AG08396 (cell line): Measurements from ENCODE around the gene C5AR1.
"Not testable (repeated sequence)": the region's sequence is repeated elsewhere in the genome, so short reads cannot be mapped to it uniquely, and the experiment has no call there.

Experiments
- DNase-seq: peaks from one replicate; pipeline ENCODE4 v3.0.0; 2012; ENCODE audit warnings: low spot score, mixed read lengths

C5AR1 gene

GRCh38 chr19:47365455-47365854 is 55.8 kb downstream of the C5AR1 start:
- not testable (repeated sequence) for DNase-seq

- DNase-seq = peak; percentile 75
Measured at GRCh38 chr19:47370045-47370611, 60.5 kb downstream of the C5AR1 start.

DNA sequence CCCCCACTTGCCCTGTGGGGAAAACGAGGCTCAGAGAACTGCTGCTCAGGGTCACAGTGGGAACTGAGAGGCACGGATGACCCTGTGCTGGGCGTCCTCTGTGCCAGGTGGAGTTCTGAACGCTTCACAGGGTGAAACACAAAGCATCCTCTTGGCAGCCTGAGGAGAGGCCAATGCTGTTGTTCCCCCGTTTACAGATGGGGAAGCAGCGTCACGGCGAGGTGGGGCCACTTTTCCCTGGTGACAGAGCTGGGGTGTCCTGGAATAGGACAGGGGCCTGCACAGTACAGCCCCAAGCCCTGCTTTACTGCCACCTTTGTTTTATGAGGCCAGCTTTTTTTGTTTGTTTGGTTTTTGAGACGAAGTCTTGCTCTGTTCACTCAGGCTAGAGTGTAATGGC is 61.6 kb downstream of the C5AR1 start:
- DNase-seq = no peak
